ENCODE data around the gene CYREN.
"Not testable (repeated sequence)": the region's sequence is repeated elsewhere in the genome, so short reads cannot be mapped to it uniquely, and the experiment has no call there.

CYREN gene

DNA sequence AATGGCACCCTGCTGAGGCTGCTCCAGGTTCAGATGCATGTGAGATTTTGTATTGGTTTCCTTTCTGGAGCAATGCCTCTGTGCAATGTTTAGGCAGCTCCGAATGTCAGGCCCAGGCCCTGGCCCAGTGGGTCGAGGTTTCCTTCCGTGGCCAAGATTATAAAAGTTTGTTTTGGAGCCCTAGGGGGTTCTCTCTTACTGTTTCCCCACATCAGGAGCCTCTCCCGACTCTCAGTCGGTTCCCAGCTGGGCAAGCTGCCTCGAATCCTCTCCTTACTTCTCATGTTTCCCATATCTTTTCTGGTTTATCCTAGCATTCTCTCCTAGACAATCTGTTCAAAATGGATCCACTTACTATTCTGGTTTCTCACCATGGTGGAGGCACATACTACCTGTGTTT is 11.6 kb downstream of the CYREN start:
- no peak for DNase-seq

GRCh38 chr7:135158141-135158655 is 12.3 kb downstream of the CYREN start:
- no peak for DNase-seq

- DNase-seq: no peak
These were observed 14.2 kb downstream of the CYREN start for GRCh38 chr7:135156290-135156689.

- no peak for DNase-seq
These were observed 15.8 kb downstream of the CYREN start for GRCh38 chr7:135154734-135155133.

- DNase-seq: no peak
These were observed 18.1 kb downstream of the CYREN start for GRCh38 chr7:135152442-135152841.

DNA sequence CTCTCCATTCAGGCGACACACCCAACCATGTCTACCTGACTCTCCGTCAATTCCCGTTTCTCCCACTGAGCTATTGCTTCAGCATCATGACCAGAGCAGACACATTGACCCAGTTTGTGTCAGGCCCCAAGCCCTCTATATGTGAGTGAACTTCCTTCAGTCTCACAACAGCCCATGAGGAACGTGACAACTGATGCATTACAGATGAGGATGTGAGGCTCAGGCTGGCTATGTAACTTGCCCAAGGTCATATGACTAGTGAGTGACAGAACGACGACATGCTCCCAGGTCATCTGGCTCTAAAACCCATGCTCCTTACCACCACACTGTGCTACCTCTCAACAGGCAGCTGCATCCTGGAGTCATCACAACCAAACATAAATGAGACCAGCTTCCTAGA is 19.0 kb downstream of the CYREN start:
- DNase-seq: no peak

GRCh38 chr7:135151132-135151531 is 19.4 kb downstream of the CYREN start:
- no peak for DNase-seq

- DNase-seq: no peak
These were observed 20.3 kb downstream of the CYREN start for GRCh38 chr7:135150072-135150782.

GRCh38 chr7:135147899-135148721 is 22.4 kb downstream of the CYREN start, which contains the start of gene TMEM140:
TSS of gene TMEM140 (plus strand) at chr7:135148072. CDS start at chr7:135164442, 16,370 bp downstream.
- DNase-seq: no peak

- DNase-seq: no peak
These were observed 23.1 kb downstream of the CYREN start for GRCh38 chr7:135147341-135147898.

DNA sequence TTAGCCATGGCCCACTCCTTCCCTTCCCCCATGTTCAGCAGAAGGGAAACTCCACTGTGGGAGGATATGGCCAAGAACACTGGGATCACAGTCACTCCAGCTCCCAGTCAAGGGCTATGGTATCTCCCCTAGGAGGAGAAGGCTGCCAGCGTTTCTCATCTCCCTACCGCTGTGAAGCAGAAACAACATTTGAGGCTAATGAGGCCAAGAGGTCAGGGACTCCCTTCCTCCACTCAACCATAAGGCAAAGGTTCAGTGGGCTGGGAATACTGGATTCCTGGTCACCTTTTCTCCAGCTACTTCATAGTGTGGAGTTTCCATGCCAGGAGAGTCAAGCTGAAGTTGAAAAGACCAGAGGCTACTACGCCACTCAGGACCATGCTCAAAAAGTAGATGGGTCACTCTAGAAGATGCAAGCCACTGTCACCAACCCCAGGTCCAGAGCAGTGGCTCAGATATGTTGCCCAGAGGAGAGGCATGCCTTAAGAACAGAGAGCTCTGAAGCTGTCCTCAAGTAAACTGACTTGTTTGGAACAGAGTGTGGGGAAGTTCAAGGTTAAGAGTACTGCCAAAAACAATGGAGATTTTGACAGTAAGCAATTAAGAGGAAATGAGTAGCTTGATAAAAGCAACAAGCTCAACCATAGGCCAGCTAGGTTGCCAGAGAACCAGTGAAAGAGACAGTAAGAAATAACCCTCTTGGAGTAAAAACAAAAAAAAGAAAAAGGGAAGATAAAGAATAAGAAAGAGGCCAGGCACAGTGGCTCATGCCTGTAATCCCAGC is 26.4 kb downstream of the CYREN start:
- DNase-seq: no peak

- no peak for DNase-seq
These were observed 40.9 kb downstream of the CYREN start for GRCh38 chr7:135129579-135129978.

DNA sequence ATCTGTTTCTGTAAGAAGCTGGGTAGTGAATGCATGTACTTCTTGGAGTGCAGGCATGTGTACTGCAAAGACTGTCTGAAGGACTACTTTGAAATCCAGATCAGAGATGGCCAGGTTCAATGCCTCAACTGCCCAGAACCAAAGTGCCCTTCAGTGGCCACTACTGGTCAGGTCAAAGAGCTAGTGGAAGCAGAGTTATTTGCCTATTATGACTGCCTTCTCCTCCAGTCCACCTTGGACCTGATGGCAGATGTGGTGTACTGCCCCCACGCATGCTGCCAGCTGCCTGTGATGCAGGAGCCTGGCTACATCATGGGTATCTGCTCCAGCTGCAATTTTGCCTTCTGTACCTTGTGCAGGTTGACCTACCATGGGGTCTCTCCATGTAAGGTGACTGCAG is 41.6 kb downstream of the CYREN start:
- DNase-seq: no peak

DNA sequence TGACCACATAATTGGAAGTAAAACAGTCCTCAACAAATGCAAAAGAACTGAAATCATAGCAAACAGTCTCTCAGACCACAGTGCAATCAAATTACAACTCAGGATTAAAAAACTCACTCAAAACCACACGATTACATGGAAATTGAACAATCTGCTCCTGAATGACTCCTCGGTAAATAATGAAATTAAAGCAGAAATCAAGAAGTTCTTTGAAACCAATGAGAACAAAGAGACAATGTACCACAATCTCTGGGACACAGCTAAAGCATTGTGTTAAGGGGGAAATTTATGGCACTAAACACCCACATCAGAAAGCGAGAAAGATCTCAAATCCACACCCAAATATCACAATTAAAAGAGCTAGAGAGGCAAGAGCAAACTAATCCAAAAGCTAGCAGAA is 45.9 kb downstream of the CYREN start:
- DNase-seq: not testable (repeated sequence)

DNA sequence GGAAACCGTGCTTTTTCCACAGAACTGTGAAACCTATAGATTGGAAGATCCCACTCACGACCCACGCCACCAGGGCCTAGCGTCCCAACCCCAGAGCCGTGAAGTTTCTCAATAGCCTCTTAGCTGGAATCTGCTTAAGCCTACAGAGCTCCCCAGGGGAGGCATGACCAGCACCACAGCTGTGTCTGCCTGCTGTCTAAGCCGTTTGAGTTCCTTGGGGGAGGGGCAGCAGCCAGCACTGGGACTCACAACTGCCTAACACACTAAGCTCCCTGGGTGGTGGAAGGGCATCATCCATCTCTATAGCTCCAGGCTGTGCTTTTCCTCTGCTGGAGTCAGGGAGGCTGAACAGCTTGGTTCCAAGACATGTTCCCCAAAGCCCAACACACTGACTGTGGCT is 48.6 kb downstream of the CYREN start:
- peak; percentile 12 for DNase-seq

DNA sequence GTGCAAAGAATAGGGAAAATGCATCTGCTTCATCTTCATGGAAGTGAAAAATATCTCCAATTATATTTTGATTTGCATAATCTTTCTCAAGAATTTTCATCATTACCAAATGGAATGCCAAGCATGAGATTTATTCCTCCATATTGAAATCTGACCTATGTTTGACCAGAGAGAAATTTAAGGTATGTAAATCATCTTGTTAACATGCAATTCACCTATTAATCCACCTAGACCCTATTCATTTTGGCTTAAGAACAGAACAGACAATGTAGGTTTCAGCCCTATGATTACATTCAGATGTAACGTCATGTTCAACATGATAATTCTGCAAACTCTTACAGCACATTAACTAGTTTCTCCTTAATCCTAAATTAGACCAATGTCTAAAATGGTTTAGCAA is 53.4 kb downstream of the CYREN start:
- no peak for DNase-seq
